ENCODE data around the gene DCDC2.
"Not testable (repeated sequence)": the region's sequence is repeated elsewhere in the genome, so short reads cannot be mapped to it uniquely, and the experiment has no call there.

DCDC2 gene

GRCh38 chr6:24238700-24239099 lies 119.2 kb downstream of the DCDC2 start:
- WGBS, 2 donors (ENCODE audit: extremely low coverage in 2 of 2, insufficient read length in 2 of 2, insufficient replicate concordance in 1 of 2) = no CpG with 5 or more reads among the region's 3 CpGs
- H3K18ac ChIP-seq (ENCODE audit: low read length) = no peak overlapping the region
- H3K9me3 ChIP-seq (replicated peaks in 1 of 2; ENCODE audit: control insufficient read depth in 2 of 2, insufficient read depth in 1 of 2, low read depth in 1 of 2, low read length in 2 of 2) = no peaks in the 10 kb centered on the region

GRCh38 chr6:24236779-24237178 lies 121.1 kb downstream of the DCDC2 start:
- not testable (repeated sequence) for H3K79me1 ChIP-seq (ENCODE audit: low read depth, low read length); H3K4ac ChIP-seq (ENCODE audit: low read length); H3K4me1 ChIP-seq (ENCODE audit: control insufficient read depth in 2 of 2, insufficient read depth in 1 of 2, low read depth in 1 of 2, low read length in 2 of 2); H2AK5ac ChIP-seq (ENCODE audit: low read depth, low read length); H3K23ac ChIP-seq (ENCODE audit: low read depth, low read length, poor library complexity); H2BK120ac ChIP-seq (ENCODE audit: low read depth, low read length); H2BK12ac ChIP-seq (ENCODE audit: low read length); H2AFZ ChIP-seq (ENCODE audit: low read length); H3K27me3 ChIP-seq (ENCODE audit: control insufficient read depth in 3 of 3, insufficient read depth in 3 of 3, low read depth in 1 of 3, low read length in 3 of 3); H4K8ac ChIP-seq (ENCODE audit: low read depth, low read length); H3K27ac ChIP-seq (replicated peaks; ENCODE audit: low read length); H3K36me3 ChIP-seq (replicated peaks in 1 of 2; ENCODE audit: control insufficient read depth in 2 of 2, insufficient read depth in 2 of 2, low read length in 2 of 2); H3K9me3 ChIP-seq (replicated peaks in 1 of 2; ENCODE audit: control insufficient read depth in 2 of 2, insufficient read depth in 1 of 2, low read depth in 1 of 2, low read length in 2 of 2); DNase-seq (ENCODE audit: low spot score); H2BK5ac ChIP-seq (ENCODE audit: low read length); H4K91ac ChIP-seq (ENCODE audit: low read depth, low read length, poor library complexity); H3K18ac ChIP-seq (ENCODE audit: low read length); H3K9ac ChIP-seq (ENCODE audit: low read depth, low read length, poor library complexity); H2BK15ac ChIP-seq (ENCODE audit: low read length); H3K14ac ChIP-seq (ENCODE audit: low read length); H3K4me2 ChIP-seq (ENCODE audit: insufficient read depth, low read length, poor library complexity, severe bottlenecking); H3K4me3 ChIP-seq (ENCODE audit: low read length in 2 of 2)
- WGBS, 2 donors (ENCODE audit: extremely low coverage in 2 of 2, insufficient read length in 2 of 2, insufficient replicate concordance in 1 of 2) = no CpG with 5 or more reads among the region's 3 CpGs

More at GRCh38 chr6:24238700-24239099, 119.2 kb downstream of the DCDC2 start:
- Histone ChIP-seq H2AFZ (ENCODE audit: low read length) (no peak overlapping the region), H3K4ac (ENCODE audit: low read length) (no peak overlapping the region), H3K9ac (ENCODE audit: low read depth, low read length, poor library complexity) (no peak overlapping the region), H3K4me2 (ENCODE audit: insufficient read depth, low read length, poor library complexity, severe bottlenecking) (no peak overlapping the region), H3K79me1 (ENCODE audit: low read depth, low read length) (no peaks in the 10 kb centered on the region), H4K91ac (ENCODE audit: low read depth, low read length, poor library complexity) (no peak overlapping the region), H2BK120ac (ENCODE audit: low read depth, low read length) (no peak overlapping the region), H3K36me3 (replicated peaks in 1 of 2; ENCODE audit: control insufficient read depth in 2 of 2, insufficient read depth in 2 of 2, low read length in 2 of 2) (no peaks in the 10 kb centered on the region), H3K4me3 (ENCODE audit: low read length in 2 of 2) (no peak overlapping the region), H3K27ac (replicated peaks; ENCODE audit: low read length) (no peak overlapping the region), H2BK12ac (ENCODE audit: low read length) (no peak overlapping the region), H3K23ac (ENCODE audit: low read depth, low read length, poor library complexity) (no peak overlapping the region), H2BK5ac (ENCODE audit: low read length) (no peak overlapping the region), H2BK15ac (ENCODE audit: low read length) (no peak overlapping the region), H3K27me3 (ENCODE audit: control insufficient read depth in 3 of 3, insufficient read depth in 3 of 3, low read depth in 1 of 3, low read length in 3 of 3) (no peaks in the 10 kb centered on the region), H3K4me1 (ENCODE audit: control insufficient read depth in 2 of 2, insufficient read depth in 1 of 2, low read depth in 1 of 2, low read length in 2 of 2) (peaks cover 0 to 2% of the 10 kb centered on the region in 2 donors), H4K8ac (ENCODE audit: low read depth, low read length) (no peak overlapping the region), H2AK5ac (ENCODE audit: low read depth, low read length) (no peak overlapping the region), H3K14ac (ENCODE audit: low read length) (no peak overlapping the region)
- no peak for DNase-seq (ENCODE audit: low spot score)

- Histone ChIP-seq H3K4me1 (ENCODE audit: control insufficient read depth in 2 of 2, insufficient read depth in 1 of 2, low read depth in 1 of 2, low read length in 2 of 2) (peaks cover 0 to 3% of the 10 kb centered on the region in 2 donors), H2BK15ac (ENCODE audit: low read length) (no peak overlapping the region), H3K4me2 (ENCODE audit: insufficient read depth, low read length, poor library complexity, severe bottlenecking) (no peak overlapping the region), H2AK5ac (ENCODE audit: low read depth, low read length) (no peak overlapping the region), H4K91ac (ENCODE audit: low read depth, low read length, poor library complexity) (no peak overlapping the region), H3K79me1 (ENCODE audit: low read depth, low read length) (no peaks in the 10 kb centered on the region), H2BK12ac (ENCODE audit: low read length) (no peak overlapping the region), H2BK120ac (ENCODE audit: low read depth, low read length) (no peak overlapping the region), H3K23ac (ENCODE audit: low read depth, low read length, poor library complexity) (no peak overlapping the region), H3K18ac (ENCODE audit: low read length) (peak overlapping the region; percentile 13), H3K27me3 (ENCODE audit: control insufficient read depth in 3 of 3, insufficient read depth in 3 of 3, low read depth in 1 of 3, low read length in 3 of 3) (no peaks in the 10 kb centered on the region), H3K36me3 (replicated peaks in 1 of 2; ENCODE audit: control insufficient read depth in 2 of 2, insufficient read depth in 2 of 2, low read length in 2 of 2) (no peaks in the 10 kb centered on the region), H3K14ac (ENCODE audit: low read length) (no peak overlapping the region), H2AFZ (ENCODE audit: low read length) (peak overlapping the region; percentile 25), H3K9me3 (replicated peaks in 1 of 2; ENCODE audit: control insufficient read depth in 2 of 2, insufficient read depth in 1 of 2, low read depth in 1 of 2, low read length in 2 of 2) (no peaks in the 10 kb centered on the region), H3K4me3 (ENCODE audit: low read length in 2 of 2) (no peak overlapping the region), H3K9ac (ENCODE audit: low read depth, low read length, poor library complexity) (no peak overlapping the region), H4K8ac (ENCODE audit: low read depth, low read length) (no peak overlapping the region), H2BK5ac (ENCODE audit: low read length) (no peak overlapping the region), H3K27ac (replicated peaks; ENCODE audit: low read length) (no peak overlapping the region), H3K4ac (ENCODE audit: low read length) (no peak overlapping the region)
- no CpG with 5 or more reads among the region's 6 CpGs for WGBS, 2 donors (ENCODE audit: extremely low coverage in 2 of 2, insufficient read length in 2 of 2, insufficient replicate concordance in 1 of 2)
- no peak for DNase-seq (ENCODE audit: low spot score)
Measured at GRCh38 chr6:24233813-24234442, 123.9 kb downstream of the DCDC2 start.

- no peak overlapping the region for H3K4me3 ChIP-seq (ENCODE audit: low read length in 2 of 2)
- no peak overlapping the region for H4K8ac ChIP-seq (ENCODE audit: low read depth, low read length)
- H3K4me2 ChIP-seq (ENCODE audit: insufficient read depth, low read length, poor library complexity, severe bottlenecking) = no peak overlapping the region
- H3K14ac ChIP-seq (ENCODE audit: low read length) = no peak overlapping the region
- H3K79me1 ChIP-seq (ENCODE audit: low read depth, low read length) = no peaks in the 10 kb centered on the region
- no peak overlapping the region for H3K9ac ChIP-seq (ENCODE audit: low read depth, low read length, poor library complexity)
- H3K27me3 ChIP-seq (ENCODE audit: control insufficient read depth in 3 of 3, insufficient read depth in 3 of 3, low read depth in 1 of 3, low read length in 3 of 3) = no peaks in the 10 kb centered on the region
- peak overlapping the region; percentile 60 for H2AFZ ChIP-seq (ENCODE audit: low read length)
- no peak for DNase-seq (ENCODE audit: low spot score)
- H2BK15ac ChIP-seq (ENCODE audit: low read length) = no peak overlapping the region
- H3K36me3 ChIP-seq (replicated peaks in 1 of 2; ENCODE audit: control insufficient read depth in 2 of 2, insufficient read depth in 2 of 2, low read length in 2 of 2) = no peaks in the 10 kb centered on the region
- no CpG with 5 or more reads among the region's 2 CpGs for WGBS, 2 donors (ENCODE audit: extremely low coverage in 2 of 2, insufficient read length in 2 of 2, insufficient replicate concordance in 1 of 2)
- peaks cover 2 to 8% of the 10 kb centered on the region in 2 donors for H3K4me1 ChIP-seq (ENCODE audit: control insufficient read depth in 2 of 2, insufficient read depth in 1 of 2, low read depth in 1 of 2, low read length in 2 of 2)
- no peak overlapping the region for H4K91ac ChIP-seq (ENCODE audit: low read depth, low read length, poor library complexity)
- no peak overlapping the region for H3K23ac ChIP-seq (ENCODE audit: low read depth, low read length, poor library complexity)
- no peak overlapping the region for H3K18ac ChIP-seq (ENCODE audit: low read length)
- no peak overlapping the region for H2BK12ac ChIP-seq (ENCODE audit: low read length)
- no peak overlapping the region for H2BK5ac ChIP-seq (ENCODE audit: low read length)
- no peak overlapping the region for H2AK5ac ChIP-seq (ENCODE audit: low read depth, low read length)
- H3K4ac ChIP-seq (ENCODE audit: low read length) = no peak overlapping the region
- H3K27ac ChIP-seq (replicated peaks; ENCODE audit: low read length) = no peak overlapping the region
- no peaks in the 10 kb centered on the region for H3K9me3 ChIP-seq (replicated peaks in 1 of 2; ENCODE audit: control insufficient read depth in 2 of 2, insufficient read depth in 1 of 2, low read depth in 1 of 2, low read length in 2 of 2)
- H2BK120ac ChIP-seq (ENCODE audit: low read depth, low read length) = no peak overlapping the region
Measured at GRCh38 chr6:24231438-24231977, 126.4 kb downstream of the DCDC2 start.
